ENCODE data around the gene CA5A.

Gene CA5A

GRCh38 chr16:87961623-87962022 lies 25.3 kb upstream of the CA5A start:
- DNase-seq: no peak

GRCh38 chr16:87960852-87961251 lies 24.5 kb upstream of the CA5A start:
- DNase-seq: no peak

- DNase-seq: no peak
Measured at GRCh38 chr16:87960296-87960695, 24.0 kb upstream of the CA5A start.

GRCh38 chr16:87959391-87959990 lies 23.2 kb upstream of the CA5A start:
- DNase-seq: no peak

GRCh38 chr16:87958632-87959031 lies 22.3 kb upstream of the CA5A start:
- DNase-seq: no peak

GRCh38 chr16:87957296-87958094 lies 21.2 kb upstream of the CA5A start:
- no peak for DNase-seq

- DNase-seq: no peak
Measured at GRCh38 chr16:87956365-87957231, 20.3 kb upstream of the CA5A start.

GRCh38 chr16:87956098-87956364 lies 19.7 kb upstream of the CA5A start:
- no peak for DNase-seq

GRCh38 chr16:87955302-87956097 lies 19.2 kb upstream of the CA5A start:
- DNase-seq: no peak

- DNase-seq: no peak
Measured at GRCh38 chr16:87954826-87955225, 18.5 kb upstream of the CA5A start.

GRCh38 chr16:87954361-87954760 lies 18.0 kb upstream of the CA5A start:
- no peak for DNase-seq

GRCh38 chr16:87953308-87954215 lies 17.2 kb upstream of the CA5A start:
- DNase-seq: no peak

- no peak for DNase-seq
Measured at GRCh38 chr16:87952751-87953150, 16.4 kb upstream of the CA5A start.

GRCh38 chr16:87951552-87952538 lies 15.5 kb upstream of the CA5A start:
- DNase-seq: no peak

GRCh38 chr16:87950765-87951551 lies 14.6 kb upstream of the CA5A start, which contains the start of gene BANP:
Gene BANP, plus strand, starts transcription at chr16:87951434. Its CDS starts 23,682 bp downstream, at chr16:87975116.
- peak; percentile 96 for DNase-seq

- DNase-seq: no peak
Measured at GRCh38 chr16:87949071-87949744, 12.9 kb upstream of the CA5A start.

GRCh38 chr16:87948735-87949070 lies 12.4 kb upstream of the CA5A start:
- DNase-seq: no peak

GRCh38 chr16:87948119-87948545 lies 11.8 kb upstream of the CA5A start:
- no peak for DNase-seq

Measured in T1000 (cell line).